ENCODE results near the gene MBNL1. TPM values are rescaled to one million over a fixed set of nuclear protein-coding genes. Genes with fewer than 3 reads are reported as not detected.

The MBNL1 gene
- total and polyA plus RNA-seq, 4 donors = 17.1 to 110 (median 62.3) TPM

- TF ChIP-seq, protein P1, sequence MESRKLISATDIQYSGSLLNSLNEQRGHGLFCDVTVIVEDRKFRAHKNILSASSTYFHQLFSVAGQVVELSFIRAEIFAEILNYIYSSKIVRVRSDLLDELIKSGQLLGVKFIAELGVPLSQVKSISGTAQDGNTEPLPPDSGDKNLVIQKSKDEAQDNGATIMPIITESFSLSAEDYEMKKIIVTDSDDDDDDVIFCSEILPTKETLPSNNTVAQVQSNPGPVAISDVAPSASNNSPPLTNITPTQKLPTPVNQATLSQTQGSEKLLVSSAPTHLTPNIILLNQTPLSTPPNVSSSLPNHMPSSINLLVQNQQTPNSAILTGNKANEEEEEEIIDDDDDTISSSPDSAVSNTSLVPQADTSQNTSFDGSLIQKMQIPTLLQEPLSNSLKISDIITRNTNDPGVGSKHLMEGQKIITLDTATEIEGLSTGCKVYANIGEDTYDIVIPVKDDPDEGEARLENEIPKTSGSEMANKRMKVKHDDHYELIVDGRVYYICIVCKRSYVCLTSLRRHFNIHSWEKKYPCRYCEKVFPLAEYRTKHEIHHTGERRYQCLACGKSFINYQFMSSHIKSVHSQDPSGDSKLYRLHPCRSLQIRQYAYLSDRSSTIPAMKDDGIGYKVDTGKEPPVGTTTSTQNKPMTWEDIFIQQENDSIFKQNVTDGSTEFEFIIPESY (IDR thresholded peaks at IDR 0.05) = no peak
These were observed 80.7 kb downstream of the MBNL1 start (continued) for GRCh38 chr3:152349392-152349791.

DNA sequence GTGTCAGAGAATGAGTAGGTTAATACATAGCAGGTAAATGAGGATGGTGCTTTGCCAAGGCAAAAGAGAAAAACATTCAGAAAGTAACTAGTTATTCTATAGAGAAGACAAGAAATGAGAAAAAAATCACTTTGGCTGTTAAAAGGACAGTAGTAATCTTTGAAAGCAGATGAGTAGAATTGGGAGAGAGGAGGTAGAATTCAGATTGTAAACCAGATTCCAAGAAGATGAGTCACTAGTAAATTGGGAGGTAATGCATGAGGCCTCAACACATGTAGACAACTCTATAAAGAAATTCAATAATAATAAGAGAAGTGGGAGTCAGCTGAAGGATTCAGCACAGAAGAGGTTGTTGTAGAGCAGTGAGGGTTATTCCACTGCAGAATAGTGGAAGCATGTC lies 81.4 kb downstream of the MBNL1 start:
- Histone ChIP-seq H3K27ac (ENCODE audit: low read depth in 1 of 2, low read length in 2 of 2) (no peak overlapping the region), H3K36me3 (ENCODE audit: control insufficient read depth in 4 of 4, insufficient read depth in 3 of 4, low read depth in 1 of 4, low read length in 3 of 4) (no peaks in the 10 kb centered on the region), H3K9me3 (ENCODE audit: control insufficient read depth in 4 of 4, low read length in 3 of 4) (no peaks in the 10 kb centered on the region), H3K27me3 (ENCODE audit: control insufficient read depth in 4 of 4, insufficient read depth in 4 of 4, low read length in 3 of 4) (no peaks in the 10 kb centered on the region), H3K4me1 (ENCODE audit: control insufficient read depth in 4 of 4, insufficient read depth in 4 of 4, low read length in 3 of 4) (peaks cover 2 to 11% (median 4%) of the 10 kb centered on the region in 4 donors), H3K4me3 (ENCODE audit: low read depth in 1 of 3, low read length in 3 of 3) (no peak overlapping the region), H3K9ac (ENCODE audit: low read depth in 1 of 2, low read length in 2 of 2) (no peak overlapping the region)
- TF ChIP-seq YY1 (IDR thresholded peaks at IDR 0.05) (no peak), JUND (IDR thresholded peaks at IDR 0.05) (no peak), RAD21 (IDR thresholded peaks at IDR 0.05) (no peak), SP1 (IDR thresholded peaks at IDR 0.05) (no peak), HNF4G (IDR thresholded peaks at IDR 0.05) (no peak), FOXA2 (IDR thresholded peaks at IDR 0.05) (no peak), EGR1 (IDR thresholded peaks at IDR 0.05; ENCODE audit: low read depth in 2 of 2) (no peak), GABPA (IDR thresholded peaks at IDR 0.05 in 1 of 2, conservative IDR thresholded peaks at IDR 0.05 in 1 of 2) (no peak), RXRA (IDR thresholded peaks at IDR 0.05) (no peak), FOXA1 (IDR thresholded peaks at IDR 0.05) (no peak), TAF1 (conservative IDR thresholded peaks at IDR 0.05) (no peak)
- TF ChIP-seq, protein P1 (IDR thresholded peaks at IDR 0.05) = no peak
- TF ChIP-seq, protein P2, sequence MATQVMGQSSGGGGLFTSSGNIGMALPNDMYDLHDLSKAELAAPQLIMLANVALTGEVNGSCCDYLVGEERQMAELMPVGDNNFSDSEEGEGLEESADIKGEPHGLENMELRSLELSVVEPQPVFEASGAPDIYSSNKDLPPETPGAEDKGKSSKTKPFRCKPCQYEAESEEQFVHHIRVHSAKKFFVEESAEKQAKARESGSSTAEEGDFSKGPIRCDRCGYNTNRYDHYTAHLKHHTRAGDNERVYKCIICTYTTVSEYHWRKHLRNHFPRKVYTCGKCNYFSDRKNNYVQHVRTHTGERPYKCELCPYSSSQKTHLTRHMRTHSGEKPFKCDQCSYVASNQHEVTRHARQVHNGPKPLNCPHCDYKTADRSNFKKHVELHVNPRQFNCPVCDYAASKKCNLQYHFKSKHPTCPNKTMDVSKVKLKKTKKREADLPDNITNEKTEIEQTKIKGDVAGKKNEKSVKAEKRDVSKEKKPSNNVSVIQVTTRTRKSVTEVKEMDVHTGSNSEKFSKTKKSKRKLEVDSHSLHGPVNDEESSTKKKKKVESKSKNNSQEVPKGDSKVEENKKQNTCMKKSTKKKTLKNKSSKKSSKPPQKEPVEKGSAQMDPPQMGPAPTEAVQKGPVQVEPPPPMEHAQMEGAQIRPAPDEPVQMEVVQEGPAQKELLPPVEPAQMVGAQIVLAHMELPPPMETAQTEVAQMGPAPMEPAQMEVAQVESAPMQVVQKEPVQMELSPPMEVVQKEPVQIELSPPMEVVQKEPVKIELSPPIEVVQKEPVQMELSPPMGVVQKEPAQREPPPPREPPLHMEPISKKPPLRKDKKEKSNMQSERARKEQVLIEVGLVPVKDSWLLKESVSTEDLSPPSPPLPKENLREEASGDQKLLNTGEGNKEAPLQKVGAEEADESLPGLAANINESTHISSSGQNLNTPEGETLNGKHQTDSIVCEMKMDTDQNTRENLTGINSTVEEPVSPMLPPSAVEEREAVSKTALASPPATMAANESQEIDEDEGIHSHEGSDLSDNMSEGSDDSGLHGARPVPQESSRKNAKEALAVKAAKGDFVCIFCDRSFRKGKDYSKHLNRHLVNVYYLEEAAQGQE (IDR thresholded peaks at IDR 0.05) = no peak
- DNase-seq (ENCODE audit: low spot score) = no peak

DNA sequence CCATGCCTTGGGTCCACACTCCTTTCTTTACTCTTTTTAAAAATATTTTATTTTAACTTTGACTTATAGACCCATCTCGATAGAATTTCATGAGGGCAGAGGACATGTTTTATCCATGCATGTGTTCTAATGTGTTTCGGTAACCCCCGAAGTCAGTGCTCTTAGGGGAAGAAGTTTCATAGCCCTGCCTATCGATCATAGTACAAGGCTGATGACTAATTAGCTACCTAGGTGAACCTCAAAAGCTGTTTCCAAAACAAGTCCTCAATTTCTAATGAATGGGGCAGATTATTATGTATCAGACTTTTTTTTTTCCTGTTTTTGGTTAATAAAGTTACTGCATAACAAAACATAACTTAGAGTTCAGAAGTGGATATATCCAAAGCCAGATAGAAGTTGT lies 82.0 kb downstream of the MBNL1 start:
- no peak overlapping the region for H3K4me3 ChIP-seq (ENCODE audit: low read depth in 1 of 3, low read length in 3 of 3)
- no peaks in the 10 kb centered on the region for H3K36me3 ChIP-seq (ENCODE audit: control insufficient read depth in 4 of 4, insufficient read depth in 3 of 4, low read depth in 1 of 4, low read length in 3 of 4)
- peaks cover 2 to 13% (median 6%) of the 10 kb centered on the region in 4 donors for H3K4me1 ChIP-seq (ENCODE audit: control insufficient read depth in 4 of 4, insufficient read depth in 4 of 4, low read length in 3 of 4)
- H3K9ac ChIP-seq (ENCODE audit: low read depth in 1 of 2, low read length in 2 of 2) = no peak overlapping the region
- DNase-seq (ENCODE audit: low spot score) = no peak
- no peaks in the 10 kb centered on the region for H3K27me3 ChIP-seq (ENCODE audit: control insufficient read depth in 4 of 4, insufficient read depth in 4 of 4, low read length in 3 of 4)
- WGBS = 89% methylated on average over 4 of the region's 4 CpGs
- no peak for TF ChIP-seq HNF4G (IDR thresholded peaks at IDR 0.05)
- TF ChIP-seq, protein P3, sequence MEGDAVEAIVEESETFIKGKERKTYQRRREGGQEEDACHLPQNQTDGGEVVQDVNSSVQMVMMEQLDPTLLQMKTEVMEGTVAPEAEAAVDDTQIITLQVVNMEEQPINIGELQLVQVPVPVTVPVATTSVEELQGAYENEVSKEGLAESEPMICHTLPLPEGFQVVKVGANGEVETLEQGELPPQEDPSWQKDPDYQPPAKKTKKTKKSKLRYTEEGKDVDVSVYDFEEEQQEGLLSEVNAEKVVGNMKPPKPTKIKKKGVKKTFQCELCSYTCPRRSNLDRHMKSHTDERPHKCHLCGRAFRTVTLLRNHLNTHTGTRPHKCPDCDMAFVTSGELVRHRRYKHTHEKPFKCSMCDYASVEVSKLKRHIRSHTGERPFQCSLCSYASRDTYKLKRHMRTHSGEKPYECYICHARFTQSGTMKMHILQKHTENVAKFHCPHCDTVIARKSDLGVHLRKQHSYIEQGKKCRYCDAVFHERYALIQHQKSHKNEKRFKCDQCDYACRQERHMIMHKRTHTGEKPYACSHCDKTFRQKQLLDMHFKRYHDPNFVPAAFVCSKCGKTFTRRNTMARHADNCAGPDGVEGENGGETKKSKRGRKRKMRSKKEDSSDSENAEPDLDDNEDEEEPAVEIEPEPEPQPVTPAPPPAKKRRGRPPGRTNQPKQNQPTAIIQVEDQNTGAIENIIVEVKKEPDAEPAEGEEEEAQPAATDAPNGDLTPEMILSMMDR (IDR thresholded peaks at IDR 0.05; ENCODE audit: low read depth, low read length, missing input control) = no peak
- no peak for TF ChIP-seq TAF1 (conservative IDR thresholded peaks at IDR 0.05)
- no peak for TF ChIP-seq JUND (IDR thresholded peaks at IDR 0.05)
- TF ChIP-seq, protein P2 (IDR thresholded peaks at IDR 0.05) = no peak
- no peak for TF ChIP-seq RXRA (IDR thresholded peaks at IDR 0.05)
- TF ChIP-seq HNF4A (conservative IDR thresholded peaks at IDR 0.05) = no peak
- TF ChIP-seq, protein P4, sequence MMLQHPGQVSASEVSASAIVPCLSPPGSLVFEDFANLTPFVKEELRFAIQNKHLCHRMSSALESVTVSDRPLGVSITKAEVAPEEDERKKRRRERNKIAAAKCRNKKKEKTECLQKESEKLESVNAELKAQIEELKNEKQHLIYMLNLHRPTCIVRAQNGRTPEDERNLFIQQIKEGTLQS (IDR thresholded peaks at IDR 0.05) = no peak
- TF ChIP-seq SP1 (IDR thresholded peaks at IDR 0.05) = no peak
- no peak for TF ChIP-seq FOXA1 (IDR thresholded peaks at IDR 0.05)
- no peak overlapping the region for H3K27ac ChIP-seq (ENCODE audit: low read depth in 1 of 2, low read length in 2 of 2)
- H3K9me3 ChIP-seq (ENCODE audit: control insufficient read depth in 4 of 4, low read length in 3 of 4) = no peaks in the 10 kb centered on the region

Measured in liver (tissue), 9 donors.